A549 (cell line): Measurements from ENCODE around the gene RUNX3. TPM values are rescaled to one million over a fixed set of nuclear protein-coding genes. Genes with fewer than 3 reads are reported as not detected.

ENCODE experiments used
- ATAC-seq, 2 experiments: fragments of 200-7000 bp in 1 of 2; fragments of >200 bp in 1 of 2; cut with Nextera tagmentation in 1 of 2; cut with Tn5 transposase in 1 of 2; 3 replicates each; pipeline versions ENCODE4 v1.8.0 to v1.9.1; 2018 to 2020; ENCODE audit warnings: mild to moderate bottlenecking in 1 of 2, moderate library complexity in 1 of 2
- CTCF ChIA-PET: fragments of 300-600 bp; sonication (Branson Sonifier 250); formaldehyde crosslinking; extraction: SDS; loops from one replicate; lab custom pipeline; 2021; ENCODE audit warnings: antibody characterized with exemption, inconsistent platforms; lab: Yijun Ruan, JAX
- POLR2A ChIA-PET: fragments of 350-600 bp; formaldehyde crosslinking; extraction: SDS; loops from one replicate; lab custom pipeline; 2021; ENCODE audit warnings: antibody characterized with exemption, inconsistent platforms; lab: Yijun Ruan, JAX
- DNase-seq, 2 experiments: peaks; one replicate each; pipeline versions ENCODE4 v3.0.0 to v3.0.0-alpha.2; 2011 to 2016; ENCODE audit warnings: low read depth in 1 of 2, low spot score in 1 of 2
- FAIRE-seq: peaks from 2 replicates; lab custom pipeline; 2011; peaks lifted over from hg19 to GRCh38; lab: Jason Lieb, UNC
- H3K27ac ChIP-seq, 2 experiments: fragments of >200 bp; sonication (Bioruptor Twin); formaldehyde crosslinking; 3 replicates each; pipeline ENCODE4 v1.5.1; 2016 to 2017
- H3K4me1 ChIP-seq: fragments of >200 bp; sonication (Bioruptor Twin); formaldehyde crosslinking; 3 replicates; pipeline ENCODE4 v1.6.1; 2016
- H3K4me2 ChIP-seq: fragments of >200 bp; sonication (Bioruptor Twin); formaldehyde crosslinking; 3 replicates; pipeline ENCODE4 v1.6.1; 2016
- H3K4me3 ChIP-seq: fragments of >200 bp; sonication (Bioruptor Twin); formaldehyde crosslinking; 3 replicates; pipeline ENCODE4 v1.5.1; 2016
- H3K9me3 ChIP-seq: fragments of >200 bp; sonication (Bioruptor Twin); formaldehyde crosslinking; 3 replicates; pipeline ENCODE4 v1.6.1; 2016
- ATOH8 ChIP-seq: fragments of 250-450 bp; sonication (Bioruptor Pico); IDR thresholded peaks from 2 replicates; pipeline ENCODE4 v1.5.0; 2020; ENCODE audit warnings: low read depth, mild to moderate bottlenecking, moderate library complexity
- CBX2 ChIP-seq: fragments of 200-600 bp; sonication (generic); IDR thresholded peaks from 2 replicates; pipeline ENCODE4 v1.6.1; 2016; ENCODE audit warnings: low read depth, mild to moderate bottlenecking, borderline replicate concordance
- CHD4 ChIP-seq: fragments of 200-600 bp; sonication (generic); IDR thresholded peaks from 2 replicates; pipeline ENCODE4 v1.6.1; 2016; ENCODE audit warnings: antibody characterized with exemption, mild to moderate bottlenecking, borderline replicate concordance
- E2F6 ChIP-seq: IDR thresholded peaks from 2 replicates; pipeline ENCODE4 v1.6.1; 2012; ENCODE audit warnings: low read depth, borderline replicate concordance
- FOSB ChIP-seq: fragments of 250-450 bp; sonication (Bioruptor Pico); IDR thresholded peaks from 2 replicates; pipeline ENCODE4 v1.5.0; 2020; ENCODE audit warnings: mild to moderate bottlenecking, moderate library complexity
- FOXS1 ChIP-seq: fragments of 250-450 bp; sonication (Bioruptor Pico); IDR thresholded peaks from 2 replicates; pipeline ENCODE4 v1.5.0; 2020; ENCODE audit warnings: mild to moderate bottlenecking, moderate library complexity
- HMGXB4 ChIP-seq: fragments of 250-450 bp; sonication (Bioruptor Pico); IDR thresholded peaks from 2 replicates; pipeline ENCODE4 v1.5.0; 2021; ENCODE audit warnings: mild to moderate bottlenecking, moderate library complexity, borderline replicate concordance
- HOXA7 ChIP-seq: fragments of 250-450 bp; sonication (Bioruptor Pico); IDR thresholded peaks from 2 replicates; pipeline ENCODE4 v1.5.0; 2020; ENCODE audit warnings: mild to moderate bottlenecking, moderate library complexity
- JUNB ChIP-seq: fragments of >200 bp; sonication (Bioruptor Twin); formaldehyde crosslinking; IDR thresholded peaks from 2 replicates; pipeline ENCODE4 v1.6.1; 2016
- KDM1A ChIP-seq: fragments of 200-600 bp; sonication (generic); IDR thresholded peaks from 2 replicates; pipeline ENCODE4 v1.6.1; 2016; ENCODE audit warnings: low read depth, mild to moderate bottlenecking
- KDM5A ChIP-seq: fragments of 200-600 bp; sonication (generic); IDR thresholded peaks from 2 replicates; pipeline ENCODE4 v1.6.1; 2016; ENCODE audit warnings: antibody characterized with exemption, mild to moderate bottlenecking
- MAFK ChIP-seq: fragments of 450-650 bp; IDR thresholded peaks from 2 replicates; pipeline ENCODE4 v1.6.1; 2014; ENCODE audit not compliant: partially characterized antibody
- MAX ChIP-seq: IDR thresholded peaks from 2 replicates; pipeline ENCODE4 v1.6.1; 2012
- MYC ChIP-seq: IDR thresholded peaks from 2 replicates; pipeline ENCODE4 v1.6.1; 2012; ENCODE audit warnings: mild to moderate bottlenecking, inconsistent platforms, low read length, improper control_type of control experiment, borderline replicate concordance
- NFE2L2 ChIP-seq: fragments of 150-350 bp; conservative IDR thresholded peaks from 2 replicates; pipeline ENCODE4 v1.6.1; 2014; ENCODE audit warnings: low read length
- NPAS2 ChIP-seq: fragments of 250-450 bp; sonication (Bioruptor Pico); IDR thresholded peaks from 2 replicates; pipeline ENCODE4 v1.8.0; 2022; ENCODE audit warnings: mild to moderate bottlenecking, moderate library complexity, borderline replicate concordance
- POLR2A ChIP-seq: IDR thresholded peaks from 2 replicates; pipeline ENCODE4 v1.6.1; 2012; ENCODE audit warnings: mild to moderate bottlenecking, low read length
- RAD21 ChIP-seq, 2 experiments: fragments of >200 bp in 1 of 2; sonication (Bioruptor Twin) in 1 of 2; formaldehyde crosslinking in 1 of 2; IDR thresholded peaks in 1 of 2; conservative IDR thresholded peaks in 1 of 2; 2 replicates in 1 of 2; 3 replicates in 1 of 2; pipeline ENCODE4 v1.6.1; 2012 to 2018; ENCODE audit warnings: inconsistent platforms in 1 of 2
- SMC3 ChIP-seq: fragments of >200 bp; sonication (Bioruptor Twin); formaldehyde crosslinking; IDR thresholded peaks from 3 replicates; pipeline ENCODE4 v1.6.1; 2018; ENCODE audit warnings: inconsistent platforms
- TP53 ChIP-seq: fragments of 250-450 bp; sonication (Bioruptor Pico); IDR thresholded peaks from 2 replicates; pipeline ENCODE4 v1.5.0; 2021; ENCODE audit warnings: mild to moderate bottlenecking, moderate library complexity
- USF2 ChIP-seq: fragments of 450-650 bp; IDR thresholded peaks from 2 replicates; pipeline ENCODE4 v1.6.1; 2014; ENCODE audit warnings: antibody characterized with exemption
- ZSCAN20 ChIP-seq: fragments of 250-450 bp; sonication (Bioruptor Pico); IDR thresholded peaks from 2 replicates; pipeline ENCODE4 v1.8.0; 2022; ENCODE audit warnings: mild to moderate bottlenecking, moderate library complexity
- WGBS: methylation state at CpG from one replicate; pipeline ENCODE4 v1.1.6; 2017; ENCODE audit errors: missing lambda C conversion rate; 5-methylcytosine and 5-hydroxymethylcytosine counted together
- polyA plus RNA-seq, 4 experiments: library from polyadenylated mRNA; depleted of rRNA in 3 of 4; stranded (reverse); fragments of >200 nt; fragmentation: RNase III in 1 of 4; extraction: RNeasy Plus Mini Kit Qiagen cat#74134 plus additional on column Dnase treatment in 1 of 4; gene quantifications; 2 replicates in 3 of 4; 3 replicates in 1 of 4; pipeline ENCODE4 v1.2.3, GENCODE V29; 2011 to 2017
- TF ChIP-seq, protein P1 (sequence below): fragments of >200 bp; sonication (Bioruptor Twin); formaldehyde crosslinking; IDR thresholded peaks from 3 replicates; pipeline ENCODE4 v1.5.1; 2016

RUNX3 gene
- polyA plus RNA-seq, 2 of the 4 experiments (the other 2 are of a cell fraction): 1.4 to 4.0 TPM

GRCh38 chr1:24936684-24937083, 6.6 kb upstream of the RUNX3 start:
- 96% methylated on average over 11 of the region's 11 CpGs for WGBS
- DNase-seq: no peak
- CTCF ChIA-PET: interaction anchor here (1.6 to 10.6 kb wide), 3 partner anchors 99 to 268 kb away, joined by 3 to 79 read pairs (median 5); no protein-coding TSS in a partner anchor

DNA sequence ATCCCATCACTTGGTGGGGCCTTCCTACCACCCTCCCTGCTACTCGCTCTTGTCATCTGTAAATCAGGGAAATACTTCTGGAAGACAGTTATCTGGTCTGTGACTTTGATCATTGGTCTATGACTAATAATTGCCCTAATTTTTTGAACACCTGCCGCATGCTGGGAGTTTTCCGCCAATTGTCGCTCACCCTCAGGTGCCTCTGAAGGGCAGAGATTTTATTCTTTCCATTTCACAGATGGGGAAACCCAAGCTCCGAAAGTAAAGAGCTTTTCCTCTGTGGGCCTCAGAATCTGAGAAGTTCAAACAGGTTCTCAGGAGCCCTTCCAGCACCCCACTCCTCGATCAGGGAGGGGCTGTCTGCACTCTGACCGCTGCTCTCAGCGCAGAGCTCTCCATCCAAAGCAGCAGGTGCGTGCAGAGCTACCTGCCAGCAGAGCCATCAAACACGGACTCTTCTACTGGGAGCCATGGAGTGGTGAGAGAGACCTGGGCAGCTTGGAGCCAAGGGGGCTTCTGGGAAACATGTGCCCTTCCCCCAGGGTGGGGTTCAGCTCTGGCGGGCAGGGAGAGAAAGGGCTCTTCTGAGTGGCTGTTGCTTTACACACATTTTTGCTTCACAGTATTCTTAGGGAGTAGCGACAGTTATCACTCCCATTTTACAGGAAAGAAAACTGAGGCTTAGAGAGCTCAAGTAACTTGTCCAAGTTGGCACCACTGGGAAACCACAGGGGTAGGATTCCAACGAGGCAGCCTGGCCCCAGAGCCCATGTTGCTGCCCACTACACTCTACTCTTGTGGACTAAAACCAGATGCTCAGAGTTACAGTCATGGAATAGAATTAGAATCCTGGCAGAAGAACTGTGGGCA, 5.8 kb upstream of the RUNX3 start:
- no peak for DNase-seq
- Histone ChIP-seq H3K4me1 (no peaks in the 10 kb centered on the region), H3K9me3 (no peaks in the 10 kb centered on the region), H3K4me2 (no peak overlapping the region), H3K27ac (no peak overlapping the region), H3K4me3 (no peak overlapping the region)
- no peak for ATAC-seq
- TF ChIP-seq KDM1A (no peak), USF2 (no peak), MYC (no peak), ATOH8 (CRISPR knock-in tag) (no peak), HOXA7 (CRISPR knock-in tag) (no peak), E2F6 (no peak), RAD21 (conservative IDR thresholded peaks at IDR 0.05 in 1 of 2, IDR thresholded peaks at IDR 0.05 in 1 of 2) (no peak), FOXS1 (no peak), ZSCAN20 (CRISPR knock-in tag) (no peak), MAX (no peak), POLR2A (no peak), NFE2L2 (no peak), CHD4 (no peak), CBX2 (no peak), NPAS2 (CRISPR knock-in tag) (no peak), SMC3 (no peak), HMGXB4 (CRISPR knock-in tag) (no peak), MAFK (no peak)
- TF ChIP-seq, protein P1, sequence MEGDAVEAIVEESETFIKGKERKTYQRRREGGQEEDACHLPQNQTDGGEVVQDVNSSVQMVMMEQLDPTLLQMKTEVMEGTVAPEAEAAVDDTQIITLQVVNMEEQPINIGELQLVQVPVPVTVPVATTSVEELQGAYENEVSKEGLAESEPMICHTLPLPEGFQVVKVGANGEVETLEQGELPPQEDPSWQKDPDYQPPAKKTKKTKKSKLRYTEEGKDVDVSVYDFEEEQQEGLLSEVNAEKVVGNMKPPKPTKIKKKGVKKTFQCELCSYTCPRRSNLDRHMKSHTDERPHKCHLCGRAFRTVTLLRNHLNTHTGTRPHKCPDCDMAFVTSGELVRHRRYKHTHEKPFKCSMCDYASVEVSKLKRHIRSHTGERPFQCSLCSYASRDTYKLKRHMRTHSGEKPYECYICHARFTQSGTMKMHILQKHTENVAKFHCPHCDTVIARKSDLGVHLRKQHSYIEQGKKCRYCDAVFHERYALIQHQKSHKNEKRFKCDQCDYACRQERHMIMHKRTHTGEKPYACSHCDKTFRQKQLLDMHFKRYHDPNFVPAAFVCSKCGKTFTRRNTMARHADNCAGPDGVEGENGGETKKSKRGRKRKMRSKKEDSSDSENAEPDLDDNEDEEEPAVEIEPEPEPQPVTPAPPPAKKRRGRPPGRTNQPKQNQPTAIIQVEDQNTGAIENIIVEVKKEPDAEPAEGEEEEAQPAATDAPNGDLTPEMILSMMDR: no peak
- POLR2A ChIA-PET: no interaction called here
- FAIRE-seq: no peak
- CTCF ChIA-PET: interaction anchor here (0.8 to 10.6 kb wide), 6 partner anchors 17 to 269 kb away, joined by 3 to 79 read pairs (median 4); no protein-coding TSS in a partner anchor
- WGBS: 72% methylated on average over 9 of the region's 13 CpGs

More at GRCh38 chr1:24936684-24937083, 6.6 kb upstream of the RUNX3 start:
- Histone ChIP-seq H3K4me2 (no peak overlapping the region), H3K27ac (no peak overlapping the region), H3K4me3 (no peak overlapping the region), H3K9me3 (no peaks in the 10 kb centered on the region), H3K4me1 (no peaks in the 10 kb centered on the region)
- TF ChIP-seq MAFK (no peak), TP53 (no peak), NPAS2 (CRISPR knock-in tag) (no peak), JUNB (no peak), KDM5A (no peak), FOSB (no peak), FOXS1 (no peak)
- ATAC-seq (no peak), FAIRE-seq (no peak)
- POLR2A ChIA-PET: no interaction called here
